GM10266 (cell line): ENCODE measurements around the gene KRTAP10-1.

ENCODE experiments used
- DNase-seq: peaks from one replicate; pipeline ENCODE4 v3.0.0; 2012; ENCODE audit errors: extremely low spot score
- TF ChIP-seq, protein P1 (sequence below): IDR thresholded peaks from 2 replicates; pipeline ENCODE4 v1.5.1; 2012; ENCODE audit warnings: mild to moderate bottlenecking, low read depth; ENCODE audit not compliant: control insufficient read depth, insufficient read depth; ENCODE audit errors: missing control alignments

The KRTAP10-1 gene

DNA sequence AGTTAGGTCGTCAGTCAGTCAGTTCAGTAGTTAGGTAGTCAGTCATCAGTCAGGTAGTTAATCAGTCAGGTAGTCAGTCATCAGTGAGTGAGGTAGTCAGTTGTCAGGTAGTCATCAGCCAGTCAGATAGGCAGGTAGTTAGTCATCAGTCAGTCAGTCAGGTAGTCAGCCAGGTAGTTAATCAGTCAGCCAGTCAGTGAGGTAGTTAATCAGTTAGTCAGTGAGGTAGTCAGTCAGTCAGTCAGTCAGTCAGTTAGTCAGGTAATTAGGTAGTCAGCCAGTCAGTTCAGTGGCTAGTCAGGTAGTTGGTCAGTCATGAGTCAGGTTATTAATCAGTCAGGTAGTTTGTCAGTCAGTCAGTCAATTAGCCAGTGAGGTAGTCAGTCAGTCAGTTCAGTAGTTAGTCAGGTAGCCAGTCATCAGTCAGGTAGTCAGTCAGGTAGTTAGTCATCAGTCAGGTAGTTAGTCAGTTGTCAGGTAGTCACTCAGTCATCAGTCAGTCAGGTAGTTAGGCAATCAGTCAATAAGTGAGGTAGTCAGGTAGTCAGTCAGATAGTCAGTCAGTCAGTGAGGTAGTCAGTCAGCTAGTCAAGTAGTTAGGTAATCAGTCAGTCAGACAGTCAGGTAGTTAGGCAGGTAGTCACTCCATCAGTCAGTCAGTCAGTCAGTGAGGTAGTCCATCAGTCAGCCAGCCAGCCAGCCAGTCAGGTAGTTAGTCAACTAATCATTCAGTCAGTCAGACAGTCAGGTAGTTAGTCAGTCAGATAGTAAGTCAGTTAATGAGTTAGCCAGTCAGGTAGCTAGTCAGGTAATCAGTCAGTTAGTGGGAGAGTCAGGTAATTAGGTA, 16.2 kb downstream of the KRTAP10-1 start:
- DNase-seq: no peak
- TF ChIP-seq, protein P1, sequence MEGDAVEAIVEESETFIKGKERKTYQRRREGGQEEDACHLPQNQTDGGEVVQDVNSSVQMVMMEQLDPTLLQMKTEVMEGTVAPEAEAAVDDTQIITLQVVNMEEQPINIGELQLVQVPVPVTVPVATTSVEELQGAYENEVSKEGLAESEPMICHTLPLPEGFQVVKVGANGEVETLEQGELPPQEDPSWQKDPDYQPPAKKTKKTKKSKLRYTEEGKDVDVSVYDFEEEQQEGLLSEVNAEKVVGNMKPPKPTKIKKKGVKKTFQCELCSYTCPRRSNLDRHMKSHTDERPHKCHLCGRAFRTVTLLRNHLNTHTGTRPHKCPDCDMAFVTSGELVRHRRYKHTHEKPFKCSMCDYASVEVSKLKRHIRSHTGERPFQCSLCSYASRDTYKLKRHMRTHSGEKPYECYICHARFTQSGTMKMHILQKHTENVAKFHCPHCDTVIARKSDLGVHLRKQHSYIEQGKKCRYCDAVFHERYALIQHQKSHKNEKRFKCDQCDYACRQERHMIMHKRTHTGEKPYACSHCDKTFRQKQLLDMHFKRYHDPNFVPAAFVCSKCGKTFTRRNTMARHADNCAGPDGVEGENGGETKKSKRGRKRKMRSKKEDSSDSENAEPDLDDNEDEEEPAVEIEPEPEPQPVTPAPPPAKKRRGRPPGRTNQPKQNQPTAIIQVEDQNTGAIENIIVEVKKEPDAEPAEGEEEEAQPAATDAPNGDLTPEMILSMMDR: no peak

DNA sequence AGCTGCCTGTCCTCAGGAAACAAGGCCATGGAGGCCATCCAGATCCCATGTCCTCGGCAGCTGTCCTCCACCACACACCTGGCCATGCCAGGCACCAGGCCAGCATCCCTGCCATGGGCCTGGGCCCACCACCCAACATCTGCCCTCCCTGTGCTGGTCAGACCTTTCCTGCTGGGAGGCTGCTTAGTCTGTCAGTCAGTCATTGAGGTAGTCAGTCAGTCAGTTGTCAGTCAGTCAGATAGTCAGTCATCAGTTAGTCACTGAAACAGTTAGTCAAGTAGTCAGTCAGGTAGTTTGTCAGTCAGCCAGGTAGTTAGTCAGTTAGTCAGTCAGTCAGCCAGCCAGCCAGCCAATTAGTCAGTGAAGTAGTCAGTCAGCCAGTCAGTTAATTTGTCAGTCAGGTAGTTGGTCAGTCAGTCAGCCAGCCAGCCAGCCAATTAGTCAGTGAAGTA, 17.2 kb downstream of the KRTAP10-1 start:
- TF ChIP-seq, protein P1: no peak
- DNase-seq: no peak

DNA sequence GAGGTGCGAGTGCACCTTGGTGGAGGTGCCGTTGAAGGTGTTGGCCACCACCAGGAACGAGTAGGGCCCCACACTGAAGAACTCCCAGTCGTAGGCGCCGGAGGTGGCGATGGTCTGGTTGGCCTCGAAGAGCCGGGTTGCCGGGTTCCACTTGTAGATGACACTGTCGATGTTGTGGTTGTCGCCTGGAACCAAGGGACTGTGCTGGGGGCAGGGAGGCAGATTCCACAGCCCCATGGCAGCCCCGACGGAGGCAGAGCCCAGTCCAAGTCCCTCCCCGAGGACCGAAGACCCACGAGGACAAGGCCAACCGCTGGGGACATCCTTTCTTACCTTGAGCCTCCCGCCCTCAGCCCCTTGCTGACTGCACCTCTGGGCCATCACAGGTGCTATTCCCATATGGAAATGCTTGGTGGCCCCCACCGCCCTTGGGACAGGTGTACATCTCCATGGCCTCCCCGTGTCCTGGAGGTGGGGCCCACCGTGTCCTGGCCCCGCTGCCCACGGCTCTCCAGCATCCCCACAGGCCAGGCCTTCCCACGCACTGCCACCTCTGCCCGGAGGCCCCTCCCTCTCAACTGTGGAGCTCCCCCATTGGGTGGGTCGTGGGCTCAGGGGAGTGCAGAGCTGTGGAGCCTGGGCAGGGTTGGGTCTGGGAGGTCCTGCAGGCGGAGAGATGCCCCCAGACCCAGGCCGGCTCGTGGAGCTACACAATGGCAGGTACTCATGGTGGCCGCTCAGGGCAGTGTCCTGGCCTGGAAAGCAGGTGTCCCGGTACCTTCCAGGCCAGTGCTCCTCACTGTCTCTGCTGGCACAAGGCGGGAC, 17.9 kb downstream of the KRTAP10-1 start:
- TF ChIP-seq, protein P1: no peak
- DNase-seq: no peak

DNA sequence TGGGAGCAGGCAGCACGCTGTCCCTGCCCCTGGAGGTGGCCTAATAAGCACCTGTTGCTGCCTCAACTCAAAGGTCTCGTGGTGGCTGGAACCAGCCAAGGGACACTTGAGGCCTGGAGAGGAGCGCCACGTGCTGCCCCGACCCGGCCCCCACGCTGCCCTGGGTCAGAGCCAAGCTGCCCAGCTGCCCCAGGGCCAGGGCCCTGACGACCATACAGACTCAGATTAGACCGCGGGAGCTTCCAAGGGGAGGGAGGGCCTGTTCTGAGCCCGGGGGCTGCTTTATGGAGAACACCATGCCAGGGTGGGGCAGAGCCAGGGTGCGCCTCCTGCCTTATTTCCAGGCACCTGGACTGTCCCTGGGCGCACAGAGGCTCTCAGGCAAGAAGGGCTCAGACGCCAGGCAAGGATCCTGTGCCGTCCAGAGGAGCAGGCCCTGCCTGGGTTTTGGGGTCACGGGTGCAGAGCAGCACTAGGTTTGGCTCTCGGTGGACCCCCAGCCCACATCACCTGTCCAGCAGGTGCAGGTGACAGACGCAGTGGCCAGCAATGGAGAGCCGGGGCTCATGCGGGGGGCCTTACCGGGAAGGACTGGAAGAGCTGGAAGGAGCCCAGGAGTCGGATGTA, 18.6 kb downstream of the KRTAP10-1 start:
- DNase-seq: no peak
- TF ChIP-seq, protein P1: no peak

DNA sequence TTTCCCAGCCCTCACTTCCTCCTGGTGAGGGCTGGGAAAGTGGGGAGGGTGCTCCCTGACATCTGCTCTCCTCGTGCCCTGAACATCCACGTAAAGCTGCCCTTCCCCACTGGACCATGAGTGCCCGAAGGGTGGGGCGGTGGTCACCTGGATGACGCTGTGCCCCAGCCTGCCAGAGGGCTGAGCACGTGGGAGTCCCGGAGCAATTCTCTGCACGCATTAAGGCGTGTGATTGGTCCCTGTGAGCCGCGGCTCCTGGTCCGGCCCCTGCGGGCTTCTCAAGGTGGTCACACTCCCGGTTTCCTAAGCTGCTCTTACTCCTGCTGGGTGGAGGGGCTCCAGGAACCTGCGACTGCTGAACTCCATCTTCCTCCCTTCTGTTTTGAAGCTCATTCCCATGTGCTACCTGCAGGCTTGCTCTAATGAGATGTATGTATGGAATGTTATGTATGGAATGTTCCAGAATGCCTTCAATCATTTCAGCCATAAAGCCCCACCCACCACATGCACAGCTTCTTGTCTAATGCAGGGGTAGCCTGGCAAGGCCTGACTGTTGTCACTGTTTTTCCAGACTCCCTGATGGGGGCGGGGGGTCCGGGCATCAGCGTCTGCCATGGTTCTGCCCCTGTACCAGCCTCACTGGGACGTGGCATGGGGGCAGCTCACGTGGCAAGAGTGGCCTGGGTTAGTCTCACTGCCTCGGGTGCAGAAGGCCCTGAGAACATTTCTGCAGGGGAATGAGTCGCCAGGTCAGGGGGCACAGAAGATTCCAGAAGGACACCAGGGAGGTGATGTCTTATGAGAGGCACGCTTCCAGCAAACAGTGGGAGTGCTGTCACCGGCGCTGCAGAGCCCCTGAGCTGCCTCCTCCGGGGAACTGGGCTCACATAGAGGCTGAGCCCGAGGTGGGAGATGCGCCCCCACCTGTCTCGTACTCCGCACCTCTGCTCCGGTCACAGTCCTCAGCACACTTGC, 19.4 kb downstream of the KRTAP10-1 start:
- no peak for DNase-seq

More for the DNA sequence above, 19.4 kb downstream of the KRTAP10-1 start:
- TF ChIP-seq, protein P1: no peak
